Measurements from ENCODE around the gene TLE2. TPM values are rescaled to one million over a fixed set of nuclear protein-coding genes. Genes with fewer than 3 reads are reported as not detected.

Gene TLE2
- total RNA-seq, 1 donor from 2014 or later, result 101 TPM

- TF ChIP-seq CTCF (IDR thresholded peaks at IDR 0.05; ENCODE audit: unreplicated experiment), result no peak
- Mint-ChIP-seq H3K27ac (peak overlapping the region; percentile 84), H3K9me3 (no peaks in the 10 kb centered on the region), H3K27me3 (ENCODE audit: low read depth) (no peaks in the 10 kb centered on the region), H3K4me3 (peak overlapping the region; percentile 22), H3K36me3 (peaks cover 17% of the 10 kb centered on the region), H3K4me1 (peaks cover 47% of the 10 kb centered on the region)
- DNase-seq (ENCODE audit: low spot score in 2 of 2, unreplicated experiment in 2 of 2), result no peak
These were observed 29.1 kb upstream of the TLE2 start for GRCh38 chr19:3058009-3058820.

- peak overlapping the region; percentile 13 for H3K4me3 Mint-ChIP-seq
- no peak for TF ChIP-seq CTCF (IDR thresholded peaks at IDR 0.05; ENCODE audit: unreplicated experiment)
- peaks cover 45% of the 10 kb centered on the region for H3K4me1 Mint-ChIP-seq
- no peak for DNase-seq (ENCODE audit: low spot score in 2 of 2, unreplicated experiment in 2 of 2)
- H3K27ac Mint-ChIP-seq, result peak overlapping the region; percentile 84
- H3K36me3 Mint-ChIP-seq, result peaks cover 17% of the 10 kb centered on the region
- H3K9me3 Mint-ChIP-seq, result no peaks in the 10 kb centered on the region
- H3K27me3 Mint-ChIP-seq (ENCODE audit: low read depth), result no peaks in the 10 kb centered on the region
These were observed 28.2 kb upstream of the TLE2 start for GRCh38 chr19:3057275-3057714.

GRCh38 chr19:3056417-3057088, 27.5 kb upstream of the TLE2 start:
- no peak for TF ChIP-seq CTCF (IDR thresholded peaks at IDR 0.05; ENCODE audit: unreplicated experiment)
- H3K27ac Mint-ChIP-seq, result peak overlapping the region; percentile 93
- H3K36me3 Mint-ChIP-seq, result peaks cover 17% of the 10 kb centered on the region
- no peaks in the 10 kb centered on the region for H3K9me3 Mint-ChIP-seq
- H3K4me3 Mint-ChIP-seq, result peak overlapping the region; percentile 33
- H3K27me3 Mint-ChIP-seq (ENCODE audit: low read depth), result no peaks in the 10 kb centered on the region
- H3K4me1 Mint-ChIP-seq, result peaks cover 45% of the 10 kb centered on the region
- peak in 1 of 2 experiments; percentile 62 for DNase-seq (ENCODE audit: low spot score in 2 of 2, unreplicated experiment in 2 of 2)

GRCh38 chr19:3055741-3056416, 26.8 kb upstream of the TLE2 start:
- peak overlapping the region; percentile 93 for H3K27ac Mint-ChIP-seq
- no peaks in the 10 kb centered on the region for H3K27me3 Mint-ChIP-seq (ENCODE audit: low read depth)
- H3K4me3 Mint-ChIP-seq, result peak overlapping the region; percentile 13
- H3K9me3 Mint-ChIP-seq, result no peaks in the 10 kb centered on the region
- TF ChIP-seq CTCF (IDR thresholded peaks at IDR 0.05; ENCODE audit: unreplicated experiment), result no peak
- H3K36me3 Mint-ChIP-seq, result peaks cover 17% of the 10 kb centered on the region
- peaks cover 43% of the 10 kb centered on the region for H3K4me1 Mint-ChIP-seq
- peak in 1 of 2 experiments; percentile 78 for DNase-seq (ENCODE audit: low spot score in 2 of 2, unreplicated experiment in 2 of 2)

GRCh38 chr19:3054972-3055740, 26.1 kb upstream of the TLE2 start:
- H3K27ac Mint-ChIP-seq, result peak overlapping the region; percentile 90
- peaks cover 17% of the 10 kb centered on the region for H3K36me3 Mint-ChIP-seq
- H3K4me3 Mint-ChIP-seq, result peak overlapping the region; percentile 20
- no peak for DNase-seq (ENCODE audit: low spot score in 2 of 2, unreplicated experiment in 2 of 2)
- H3K9me3 Mint-ChIP-seq, result no peaks in the 10 kb centered on the region
- TF ChIP-seq CTCF (IDR thresholded peaks at IDR 0.05; ENCODE audit: unreplicated experiment), result no peak
- H3K27me3 Mint-ChIP-seq (ENCODE audit: low read depth), result no peaks in the 10 kb centered on the region
- peaks cover 39% of the 10 kb centered on the region for H3K4me1 Mint-ChIP-seq
